Gastroesophageal sphincter (tissue), 3 donors: ENCODE data around the gene HADHA.

ENCODE experiments used
- CTCF ChIP-seq, 4 experiments: fragments of 200-600 bp in 2 of 4; fragments of 450-650 bp in 2 of 4; sonication (generic) in 1 of 4; IDR thresholded peaks; one replicate each; pipeline ENCODE4 v1.5.1; 2017 to 2019; ENCODE audit warnings: antibody characterized with exemption in 4 of 4, mild to moderate bottlenecking in 2 of 4, moderate library complexity in 2 of 4
- POLR2A ChIP-seq, 2 donors: fragments of 450-650 bp; IDR thresholded peaks; one replicate each; pipeline ENCODE4 v1.6.1; 2017; ENCODE audit warnings: antibody characterized with exemption in 2 of 2, mild to moderate bottlenecking in 2 of 2, moderate library complexity in 1 of 2
- POLR2AphosphoS5 ChIP-seq: sonication (generic); formaldehyde crosslinking; IDR thresholded peaks from one replicate; pipeline ENCODE4 v1.6.1; 2017; ENCODE audit warnings: antibody characterized with exemption

- no peak for TF ChIP-seq CTCF (IDR thresholded peaks at IDR 0.05)
- TF ChIP-seq POLR2A (IDR thresholded peaks at IDR 0.05) = no peak
- TF ChIP-seq POLR2AphosphoS5 = no peak
These were observed 41.4 kb downstream of the HADHA start for GRCh38 chr2:26202981-26203490.
